Stimulated activated CD8-positive, alpha-beta memory T cell treated with anti-CD3 and anti-CD28 coated beads, Interleukin-2, amount 100 ng/mL, for 1 hour (primary cell): ENCODE data around the gene CYP1A1.
"Not testable (repeated sequence)": the region's sequence is repeated elsewhere in the genome, so short reads cannot be mapped to it uniquely, and the experiment has no call there.

Source experiments
- DNase-seq, 2 donors: peaks; one replicate each; pipeline ENCODE4 v3.0.0-alpha.2; 2020; ENCODE audit warnings: low read depth in 2 of 2

The CYP1A1 gene

DNA sequence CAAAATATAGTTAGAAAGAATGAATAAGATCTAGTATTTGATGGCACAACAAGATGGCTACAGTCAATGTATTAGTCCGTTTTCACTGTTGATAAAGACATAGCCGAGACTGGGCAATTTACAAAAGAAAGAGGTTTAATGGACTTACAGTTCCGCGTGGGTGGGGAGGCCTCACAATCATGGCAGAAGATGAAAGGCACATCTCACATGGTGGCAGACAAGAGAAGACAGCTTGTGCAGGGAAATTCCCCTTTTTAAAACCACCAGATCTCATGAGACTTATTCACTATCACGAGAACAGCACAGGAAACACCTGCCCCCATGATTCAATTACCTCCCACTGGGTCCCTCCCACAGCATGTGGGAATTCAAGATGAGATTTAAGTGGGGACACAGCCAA lies 12.9 kb upstream of the CYP1A1 start:
- not testable (repeated sequence) for DNase-seq

DNA sequence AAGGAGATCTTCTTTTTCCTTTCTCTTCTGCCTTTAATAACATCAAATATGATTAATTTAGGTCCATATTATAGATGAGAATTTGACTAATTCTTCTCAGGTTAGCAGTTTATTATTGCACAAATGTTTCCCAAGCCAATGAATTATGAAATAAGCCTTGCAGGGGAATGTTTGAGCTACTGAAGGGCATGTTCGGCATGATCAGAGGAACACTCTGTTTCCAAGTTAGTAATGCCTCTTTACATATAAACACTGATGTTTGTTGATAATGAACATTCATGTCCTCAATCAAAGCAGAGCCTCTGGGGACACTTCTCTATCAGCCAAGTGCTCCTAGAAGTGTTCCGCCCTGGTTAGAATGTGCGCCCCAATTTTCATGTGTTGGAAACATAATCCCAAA lies 10.0 kb upstream of the CYP1A1 start:
- DNase-seq, result no peak

DNA sequence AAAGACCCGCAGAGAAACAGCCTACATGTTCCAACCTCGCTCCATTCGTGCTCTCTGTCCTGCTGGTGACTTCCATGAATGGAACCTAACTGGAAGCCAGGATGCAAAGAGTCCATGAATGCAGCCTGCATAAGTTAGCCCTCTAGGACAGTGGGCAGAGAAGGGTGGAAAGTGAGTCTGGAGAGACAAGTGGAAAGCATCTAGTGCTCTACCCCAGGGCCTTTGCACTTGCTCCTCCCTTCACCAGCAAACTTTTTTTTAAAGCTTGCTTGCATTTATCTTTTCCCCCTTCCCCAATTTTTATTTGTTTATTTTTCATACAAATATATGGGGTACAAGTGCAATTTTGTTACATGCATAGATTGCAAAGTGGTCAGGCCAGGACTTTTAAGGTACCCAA lies 7.9 kb upstream of the CYP1A1 start:
- no peak for DNase-seq

DNA sequence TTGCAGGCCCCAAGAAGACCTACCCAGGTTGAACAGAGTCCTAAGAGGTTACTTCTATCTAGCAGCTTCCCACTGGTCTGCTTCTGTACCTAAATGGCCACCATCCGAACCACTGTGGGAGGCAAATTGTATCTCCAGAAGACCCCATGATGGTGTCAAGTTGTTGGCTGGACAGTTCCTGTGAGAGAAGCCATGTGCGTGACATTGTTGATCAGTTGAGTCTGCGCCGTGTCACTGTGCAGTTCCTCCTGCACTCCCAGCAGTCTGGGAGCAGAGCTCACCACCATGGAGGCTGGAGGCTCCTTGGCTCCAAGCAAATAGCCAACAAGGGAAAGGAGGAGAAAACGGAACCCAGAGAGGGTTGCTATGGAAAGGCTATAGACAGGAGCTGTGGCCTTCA lies 7.5 kb upstream of the CYP1A1 start:
- no peak for DNase-seq

DNA sequence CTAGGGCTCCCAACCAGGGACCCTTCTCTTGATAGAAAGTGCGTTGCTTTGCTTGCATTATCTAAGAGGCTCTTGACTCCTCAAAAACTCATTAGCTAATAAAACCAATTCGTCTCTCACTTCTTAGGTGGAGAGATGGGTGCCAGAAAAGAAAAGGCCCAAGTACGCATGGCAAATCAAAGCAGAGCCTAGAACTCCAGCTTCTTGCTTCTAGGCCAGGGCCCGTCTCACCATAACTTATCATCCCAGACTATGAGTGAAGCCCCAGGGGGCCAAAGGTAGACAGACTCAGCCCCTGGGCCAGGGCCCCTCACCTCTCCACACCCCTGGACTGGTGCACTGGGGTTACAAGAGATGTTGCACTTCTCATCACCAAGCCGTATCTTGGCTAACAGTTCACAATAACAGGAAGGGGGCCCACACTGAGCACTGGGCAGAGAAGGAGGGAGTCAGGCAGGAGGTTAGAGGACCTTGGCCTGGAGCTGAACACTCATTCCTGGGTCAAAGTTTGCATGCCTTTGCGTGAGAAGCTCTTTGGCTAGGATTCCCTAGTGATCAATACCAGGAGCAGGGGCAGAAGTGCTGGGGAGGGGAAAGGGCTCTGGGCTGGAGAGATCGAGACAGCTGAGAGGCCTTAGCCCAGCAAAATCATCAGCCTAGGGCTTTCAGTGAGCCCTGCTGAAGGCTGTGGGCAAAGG lies 5.4 kb upstream of the CYP1A1 start:
- no peak for DNase-seq

DNA sequence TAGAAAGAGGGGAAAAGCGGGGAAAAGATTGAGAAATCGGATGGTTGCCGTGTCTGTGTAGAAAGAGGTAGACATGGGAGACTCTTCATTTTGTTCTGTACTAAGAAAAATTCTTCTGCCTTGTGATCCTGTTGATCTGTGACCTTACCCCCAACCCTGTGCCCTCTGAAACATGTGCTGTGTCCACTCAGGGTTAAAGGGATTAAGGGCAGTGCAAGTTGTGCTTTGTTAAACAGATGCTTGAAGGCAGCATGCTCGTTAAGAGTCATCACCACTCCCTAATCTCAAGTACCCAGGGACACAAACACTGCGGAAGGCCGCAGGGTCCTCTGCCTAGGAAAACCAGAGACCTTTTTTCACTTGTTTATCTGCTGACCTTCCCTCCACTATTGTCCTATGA lies 4.0 kb upstream of the CYP1A1 start:
- DNase-seq, result not testable (repeated sequence)

DNA sequence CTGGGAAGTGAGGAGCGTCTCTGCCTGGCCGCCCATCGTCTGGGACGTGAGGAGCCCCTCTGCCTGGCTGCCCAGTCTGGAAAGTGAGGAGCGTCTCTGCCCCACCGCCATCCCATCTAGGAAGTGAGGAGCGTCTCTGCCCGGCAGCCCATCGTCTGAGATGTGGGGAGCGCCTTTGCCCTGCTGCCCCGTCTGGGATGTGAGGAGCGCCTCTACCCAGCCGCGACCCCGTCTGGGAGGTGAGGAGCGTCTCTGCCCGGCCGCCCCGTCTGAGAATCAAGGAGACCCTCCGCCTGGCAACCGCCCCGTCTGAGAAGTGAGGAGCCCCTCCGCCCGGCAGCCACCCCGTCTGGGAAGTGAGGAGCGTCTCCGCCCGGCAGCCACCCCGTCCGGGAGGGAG lies 3.4 kb upstream of the CYP1A1 start:
- not testable (repeated sequence) for DNase-seq

DNA sequence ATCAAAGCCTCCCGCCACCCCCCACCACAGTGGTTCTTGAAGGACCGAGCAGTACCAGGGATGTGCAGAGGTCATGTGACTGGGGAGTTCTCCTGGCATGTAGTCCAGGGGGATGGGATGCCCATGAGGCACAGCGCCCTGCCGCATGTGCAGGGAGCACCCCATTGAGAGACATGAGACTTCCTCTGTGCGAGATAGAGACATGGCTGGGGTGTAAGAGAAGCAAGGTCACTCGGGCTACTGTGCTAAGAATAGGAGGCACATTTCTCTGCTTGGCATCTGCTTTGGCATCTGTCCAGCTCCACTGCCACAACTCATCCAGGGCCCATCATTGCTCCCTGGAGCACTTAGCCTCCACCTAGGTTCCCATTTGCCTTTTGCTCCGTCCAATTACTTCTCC lies 2.4 kb upstream of the CYP1A1 start:
- DNase-seq, result no peak

DNA sequence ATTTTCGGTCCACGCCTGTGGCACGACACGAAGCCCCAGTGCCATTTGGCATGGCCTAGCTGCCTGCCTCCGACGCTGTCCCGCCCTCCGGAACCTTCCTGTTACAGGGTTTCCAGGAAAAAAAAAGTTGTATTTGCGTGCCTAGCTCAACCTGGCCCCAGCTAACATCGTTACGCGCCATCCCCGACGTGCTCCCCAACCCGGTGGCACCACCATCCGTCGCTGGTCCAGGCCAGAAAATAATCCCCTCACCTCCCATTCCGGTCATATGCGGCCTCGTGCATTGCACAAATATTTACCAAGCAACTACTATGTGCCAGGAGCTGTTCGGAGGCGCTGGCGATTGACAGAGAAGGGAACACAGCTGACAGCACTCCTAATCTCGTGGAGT lies 1.4 kb upstream of the CYP1A1 start:
- DNase-seq, result no peak

DNA sequence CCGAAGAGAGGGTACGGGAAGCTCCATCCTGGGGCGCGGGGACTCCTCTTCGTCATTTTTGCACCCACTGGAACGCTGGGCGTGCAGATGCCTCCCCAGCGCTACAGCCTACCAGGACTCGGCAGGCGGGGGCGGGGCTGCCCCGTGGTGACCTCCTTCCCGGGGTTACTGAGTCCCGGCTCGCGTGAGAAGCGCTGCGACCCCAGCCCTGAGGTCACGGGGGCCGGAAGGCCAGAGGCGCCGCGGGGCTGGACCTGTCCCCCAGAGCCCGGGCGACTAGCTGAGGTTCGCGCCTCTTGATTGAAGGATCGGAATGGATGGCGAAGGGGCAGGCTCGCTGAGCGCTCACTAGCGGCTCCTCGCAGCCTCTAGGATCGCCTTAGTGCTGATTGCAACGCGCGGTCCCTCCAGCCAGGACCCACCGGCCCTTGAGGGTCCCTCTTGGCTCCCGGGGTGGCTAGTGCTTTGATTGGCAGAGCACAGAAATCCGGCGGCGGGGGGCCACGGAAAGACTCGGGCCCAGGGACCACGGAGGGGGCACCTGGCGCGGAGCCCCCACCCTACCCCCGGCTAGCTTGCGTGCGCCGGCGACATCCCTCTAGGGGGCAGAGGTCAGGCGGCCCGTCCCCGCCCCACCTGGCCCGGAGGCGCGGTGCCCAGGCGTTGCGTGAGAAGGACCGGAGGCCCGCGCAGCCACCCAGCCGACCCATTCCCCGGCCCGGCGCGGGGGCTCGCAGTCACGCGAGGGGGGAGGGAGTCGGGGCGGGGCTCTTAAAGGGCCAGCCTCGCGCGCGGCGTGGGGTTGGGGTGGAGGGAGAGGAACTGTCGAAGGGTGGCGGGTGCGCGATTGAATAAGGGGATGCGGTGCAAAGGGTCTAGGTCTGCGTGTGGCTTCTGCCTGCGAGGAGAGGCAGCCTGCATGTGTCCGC lies 781 bp upstream of the CYP1A1 start:
- no peak for DNase-seq

DNA sequence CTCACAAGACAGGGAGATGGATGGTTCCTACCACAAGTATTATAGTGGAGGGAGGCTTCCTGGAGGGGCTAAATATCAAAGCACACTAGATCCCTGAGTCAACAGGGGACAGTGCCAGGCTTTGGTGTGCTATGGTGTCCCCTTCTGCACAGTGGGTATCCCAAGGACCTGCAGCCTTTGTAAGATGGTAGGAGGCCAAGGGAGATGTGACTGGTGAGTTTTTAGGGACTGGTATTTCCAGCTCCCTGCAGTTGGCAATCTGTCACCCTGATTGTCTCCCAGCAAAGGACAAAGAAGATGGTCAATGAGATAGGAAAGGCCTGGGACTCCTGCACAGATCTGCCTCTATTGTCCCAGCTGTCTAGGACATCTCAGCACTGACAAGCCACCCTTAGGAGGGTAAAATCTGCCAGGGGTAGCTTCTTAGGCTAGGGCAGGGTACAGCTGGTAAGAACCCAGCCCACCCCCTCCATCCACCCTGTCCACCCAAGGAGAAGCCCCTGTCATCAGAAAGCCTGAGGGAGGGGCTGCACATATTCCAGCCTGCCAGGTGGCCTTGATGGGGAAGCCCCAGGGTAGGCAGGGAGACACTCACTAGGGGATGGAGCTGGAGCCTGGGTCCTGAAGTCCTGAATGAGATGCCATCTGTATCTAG lies 631 bp downstream of the CYP1A1 start:
- DNase-seq, result no peak

DNA sequence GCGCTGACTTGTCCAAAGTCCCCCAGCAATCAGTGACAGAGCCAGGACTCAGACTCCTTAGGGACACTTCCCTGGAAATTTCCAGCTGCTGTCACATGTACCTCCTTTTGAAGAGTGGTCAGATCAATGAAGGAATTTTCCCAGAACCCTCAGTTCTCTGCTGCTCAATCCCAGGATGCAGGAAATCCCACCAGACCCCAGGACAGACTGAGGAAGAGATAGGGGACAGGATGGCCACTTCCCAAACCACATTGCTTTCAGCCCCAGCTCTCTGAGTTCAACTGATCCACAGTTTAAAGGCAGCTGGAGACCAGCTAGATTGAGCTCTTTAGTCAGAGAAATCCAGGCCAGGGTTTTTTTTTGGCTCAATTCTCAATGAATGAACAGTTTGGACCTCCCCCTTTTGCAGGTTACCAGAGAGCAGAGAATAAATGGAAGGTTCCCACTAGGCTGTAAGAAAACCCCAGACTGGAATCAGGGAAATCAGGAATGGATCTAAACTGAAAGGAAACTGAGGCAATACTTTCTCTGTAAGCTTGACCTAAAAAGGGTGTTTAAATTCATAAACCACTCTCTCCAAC lies 1.5 kb downstream of the CYP1A1 start:
- DNase-seq, result no peak

DNA sequence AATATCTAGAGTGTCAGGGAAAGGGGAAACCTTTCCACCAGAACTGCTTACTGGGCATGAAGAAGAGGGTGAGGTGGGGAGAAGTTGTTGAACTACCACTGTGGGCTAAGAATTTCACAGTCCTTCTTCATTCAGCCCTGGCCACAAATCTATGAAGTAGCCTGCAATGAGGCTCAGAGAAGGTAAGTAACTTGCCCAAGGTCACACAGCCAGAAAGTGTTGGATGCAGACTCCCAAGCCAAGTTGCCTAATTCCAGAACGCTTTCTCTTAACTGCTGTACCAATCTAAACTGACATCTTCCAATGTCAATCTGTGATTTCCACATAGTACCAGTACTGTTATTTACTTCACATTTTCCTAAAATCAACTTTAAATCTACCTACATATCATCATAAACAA lies 2.1 kb downstream of the CYP1A1 start:
- no peak for DNase-seq

DNA sequence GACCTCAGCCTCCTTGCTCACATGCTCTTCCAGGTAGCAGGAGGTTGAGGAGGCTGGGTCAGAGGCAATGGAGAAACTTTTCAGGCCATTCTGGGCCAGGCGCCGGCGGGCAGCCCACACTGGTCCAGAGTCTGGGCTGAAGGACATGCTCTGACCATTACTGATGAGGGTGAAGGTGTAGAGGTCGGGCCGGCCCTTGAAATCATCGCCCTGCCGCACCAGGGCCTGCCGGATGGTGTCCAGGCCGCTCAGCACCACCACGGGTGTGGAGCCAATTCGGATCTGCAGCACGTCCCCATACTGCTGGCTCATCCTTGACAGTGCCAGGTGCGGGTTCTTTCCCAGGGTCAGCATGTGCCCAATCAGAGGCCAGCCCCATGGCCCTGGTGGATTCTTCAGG lies 2.7 kb downstream of the CYP1A1 start:
- DNase-seq, result no peak

DNA sequence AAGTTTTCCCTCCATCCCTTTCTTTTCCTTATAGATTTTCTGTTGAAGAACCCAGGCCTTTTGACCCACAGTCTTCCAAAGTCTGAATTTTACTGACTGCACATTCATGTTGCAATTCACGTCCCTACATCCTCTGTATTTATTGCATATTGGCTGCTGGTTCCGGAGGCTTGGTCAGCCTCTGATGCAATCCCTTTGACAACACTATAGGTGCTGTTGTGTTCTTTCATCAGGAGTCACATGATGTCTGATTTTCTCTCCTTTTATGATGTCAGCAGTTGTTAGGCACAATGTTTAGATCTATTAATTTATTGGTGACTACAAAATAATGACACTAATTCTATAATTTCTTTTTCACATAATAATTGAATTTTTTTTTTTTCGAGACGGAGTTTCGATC lies 8.7 kb downstream of the CYP1A1 start:
- no peak for DNase-seq

DNA sequence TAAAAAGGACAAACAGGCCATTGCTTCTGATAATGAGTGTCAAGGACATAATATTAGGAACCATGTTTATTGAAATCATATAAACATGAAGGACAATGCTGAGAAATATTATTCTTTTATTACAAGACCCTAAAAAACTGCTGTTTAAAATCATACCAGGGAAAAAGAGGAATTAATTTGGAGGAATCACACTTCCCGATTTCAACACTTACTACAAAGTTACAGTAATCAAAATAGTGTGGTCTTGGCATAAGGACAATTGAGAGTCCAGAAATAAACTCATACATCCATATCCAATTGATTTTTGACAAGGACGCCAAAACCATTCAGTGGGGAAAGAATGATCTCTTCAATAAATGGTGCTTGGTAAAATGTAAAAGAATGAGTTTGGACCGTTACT lies 13.0 kb downstream of the CYP1A1 start:
- no peak for DNase-seq

DNA sequence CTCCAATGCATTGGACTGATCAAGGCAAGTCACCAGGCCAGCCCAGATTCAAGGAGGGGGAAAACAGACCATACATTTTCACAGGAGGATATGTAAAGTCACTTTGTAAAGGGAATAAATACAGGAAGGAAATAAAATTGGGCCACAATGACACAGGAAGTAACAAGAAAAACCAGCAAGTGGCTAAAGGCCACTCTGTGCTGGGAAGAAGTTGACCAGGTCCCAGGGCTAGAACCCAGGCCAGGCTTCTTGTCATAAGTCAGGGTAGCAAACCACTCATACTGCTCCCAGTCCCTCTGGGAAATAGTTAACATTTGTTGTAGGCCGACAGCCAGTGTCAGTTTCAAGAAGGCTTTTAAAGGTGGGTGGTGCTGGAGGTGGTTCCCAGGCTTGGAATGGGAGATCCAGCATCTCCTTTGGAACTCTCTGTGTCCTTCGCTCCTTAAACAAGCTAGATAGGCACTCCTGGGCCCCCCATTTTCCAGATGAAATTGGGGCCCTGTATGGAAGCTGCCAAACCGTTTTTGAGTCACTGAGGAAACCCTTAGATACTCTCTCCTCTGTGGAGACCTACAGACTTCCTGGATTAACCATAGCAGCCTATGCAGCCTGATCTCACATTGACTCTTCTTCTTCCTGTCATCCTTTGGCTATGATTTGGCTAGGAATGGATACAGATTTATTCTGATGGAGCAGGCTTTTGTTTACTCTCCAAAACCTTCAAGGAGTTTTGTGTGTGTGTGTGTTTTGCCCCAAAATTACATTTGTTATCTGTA lies 14.8 kb downstream of the CYP1A1 start:
- no peak for DNase-seq

DNA sequence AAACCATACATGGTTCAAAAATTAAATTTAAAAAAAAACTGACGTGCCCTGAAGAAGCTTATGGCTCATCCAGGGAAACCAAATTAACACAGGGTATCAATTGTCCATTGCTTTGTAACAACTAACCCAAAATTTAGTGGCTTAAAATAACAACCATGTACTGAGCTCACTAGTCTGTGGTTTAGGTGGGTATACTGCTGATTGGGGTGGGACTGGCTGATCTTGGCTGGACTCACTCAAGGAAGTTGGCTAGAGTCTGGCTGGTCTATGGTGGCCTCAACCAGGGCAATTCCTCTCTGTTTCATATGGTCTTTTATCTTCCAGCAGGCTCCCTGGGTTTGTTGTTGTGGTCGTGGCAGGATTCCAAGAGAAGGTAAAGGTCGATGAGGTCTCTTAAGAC lies 15.4 kb downstream of the CYP1A1 start:
- no peak for DNase-seq

DNA sequence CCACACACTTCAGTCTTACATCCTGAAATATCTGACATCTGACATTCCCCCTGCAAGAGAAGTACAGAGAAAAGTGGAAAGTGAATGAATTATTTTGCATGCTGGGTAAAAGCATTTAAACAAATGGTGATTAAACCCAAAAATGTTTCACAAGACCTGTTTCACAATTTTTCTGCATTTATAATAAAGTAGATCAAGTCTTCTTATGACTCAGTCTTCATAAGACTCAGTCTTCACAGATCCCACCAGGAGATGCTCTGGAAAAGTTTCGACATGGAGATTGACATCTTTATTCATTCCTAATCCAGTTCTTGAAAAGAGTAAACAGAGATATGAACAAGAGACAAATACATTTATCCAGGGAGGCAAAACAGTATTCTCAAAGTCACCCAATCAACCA lies 16.3 kb downstream of the CYP1A1 start:
- no peak for DNase-seq

DNA sequence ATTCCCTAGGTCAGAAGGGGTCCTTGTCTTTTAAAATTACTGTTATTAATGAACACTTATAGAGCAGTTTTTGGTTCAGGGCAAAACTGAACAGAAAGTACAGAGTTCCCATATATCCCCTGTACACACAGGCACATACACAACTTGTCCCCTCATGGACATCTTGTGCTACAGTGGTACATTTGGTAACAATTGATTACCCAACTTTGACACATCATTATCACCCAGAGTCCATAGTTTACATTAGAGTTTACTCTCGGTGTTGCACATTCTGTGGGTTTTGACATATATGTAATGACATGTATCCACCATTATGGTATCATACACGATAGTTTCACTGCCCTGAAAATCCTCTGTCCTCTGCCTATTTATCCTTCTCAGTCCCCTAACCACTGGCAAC lies 28.5 kb downstream of the CYP1A1 start:
- no peak for DNase-seq

DNA sequence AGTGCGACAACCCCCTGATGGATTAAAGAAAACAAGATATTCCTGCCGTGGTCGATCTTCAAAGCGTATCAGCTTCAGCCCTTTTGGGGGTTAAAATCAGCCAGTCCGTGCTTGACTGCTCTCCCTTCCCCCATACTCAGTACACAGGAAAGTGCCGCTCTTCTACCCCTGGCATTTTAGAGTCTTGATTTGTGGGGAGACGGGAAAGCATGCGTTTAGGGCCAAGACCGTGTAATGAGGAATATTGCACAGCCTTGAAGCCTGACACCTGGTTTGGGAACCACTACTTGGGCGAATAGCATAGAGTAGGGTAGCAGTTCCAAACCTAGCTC lies 29.0 kb downstream of the CYP1A1 start:
- DNase-seq, result no peak
